ENCODE data around the gene ZACN.

- TF ChIP-seq, protein P1, sequence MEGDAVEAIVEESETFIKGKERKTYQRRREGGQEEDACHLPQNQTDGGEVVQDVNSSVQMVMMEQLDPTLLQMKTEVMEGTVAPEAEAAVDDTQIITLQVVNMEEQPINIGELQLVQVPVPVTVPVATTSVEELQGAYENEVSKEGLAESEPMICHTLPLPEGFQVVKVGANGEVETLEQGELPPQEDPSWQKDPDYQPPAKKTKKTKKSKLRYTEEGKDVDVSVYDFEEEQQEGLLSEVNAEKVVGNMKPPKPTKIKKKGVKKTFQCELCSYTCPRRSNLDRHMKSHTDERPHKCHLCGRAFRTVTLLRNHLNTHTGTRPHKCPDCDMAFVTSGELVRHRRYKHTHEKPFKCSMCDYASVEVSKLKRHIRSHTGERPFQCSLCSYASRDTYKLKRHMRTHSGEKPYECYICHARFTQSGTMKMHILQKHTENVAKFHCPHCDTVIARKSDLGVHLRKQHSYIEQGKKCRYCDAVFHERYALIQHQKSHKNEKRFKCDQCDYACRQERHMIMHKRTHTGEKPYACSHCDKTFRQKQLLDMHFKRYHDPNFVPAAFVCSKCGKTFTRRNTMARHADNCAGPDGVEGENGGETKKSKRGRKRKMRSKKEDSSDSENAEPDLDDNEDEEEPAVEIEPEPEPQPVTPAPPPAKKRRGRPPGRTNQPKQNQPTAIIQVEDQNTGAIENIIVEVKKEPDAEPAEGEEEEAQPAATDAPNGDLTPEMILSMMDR (IDR thresholded peaks at IDR 0.05; ENCODE audit: low read depth, low read length, poor library complexity, severe bottlenecking), result peak; percentile 43
- no peak for TF ChIP-seq EZH2phosphoT487 (IDR thresholded peaks at IDR 0.05; ENCODE audit: borderline replicate concordance, low read length)
These were observed 9.3 kb downstream of the ZACN start for GRCh38 chr17:76088041-76088867.

Measured in DOHH2 (cell line).